NCI-H2171 treated with DMSO at 0.1 percent for 48 hours (cell line): ENCODE results near the gene DCDC1.
A peak's percentile ranks its signal among the peaks of the same experiment; 100 is the strongest.

Experiments
- DNase-seq: peaks from one replicate; lab custom pipeline; 2025; lab: John Stamatoyannopoulos, UW

Gene DCDC1

GRCh38 chr11:31369348-31370329 is at the start of gene DCDC1, which contains the start of gene DNAJC24:
Gene DCDC1 (minus strand): TSS chr11:31369739. CDS start chr11:31328280, 41,459 bp downstream.
Gene DNAJC24 (plus strand): TSS chr11:31369860. CDS start chr11:31370749, 889 bp downstream.
- peak; percentile 100 for DNase-seq

GRCh38 chr11:31419138-31419537 is 49.6 kb upstream of the DCDC1 start:
- DNase-seq = no peak

- no peak for DNase-seq
Observed at GRCh38 chr11:31417816-31418215, 48.3 kb upstream of the DCDC1 start.

GRCh38 chr11:31417357-31417756 is 47.8 kb upstream of the DCDC1 start:
- DNase-seq = no peak

- no peak for DNase-seq
Observed at GRCh38 chr11:31415435-31415834, 45.9 kb upstream of the DCDC1 start.

- no peak for DNase-seq
Observed at GRCh38 chr11:31414338-31414737, 44.8 kb upstream of the DCDC1 start.

GRCh38 chr11:31412946-31413345 is 43.4 kb upstream of the DCDC1 start:
- no peak for DNase-seq

- no peak for DNase-seq
Observed at GRCh38 chr11:31408201-31408600, 38.7 kb upstream of the DCDC1 start.

- no peak for DNase-seq
Observed at GRCh38 chr11:31404614-31405013, 35.1 kb upstream of the DCDC1 start.

GRCh38 chr11:31397239-31397834 is 27.8 kb upstream of the DCDC1 start:
- DNase-seq = peak; percentile 74

- DNase-seq = no peak
Observed at GRCh38 chr11:31387379-31387778, 17.8 kb upstream of the DCDC1 start.

GRCh38 chr11:31383116-31383515 is 13.6 kb upstream of the DCDC1 start:
- no peak for DNase-seq

- no peak for DNase-seq
Observed at GRCh38 chr11:31375879-31376278, 6.3 kb upstream of the DCDC1 start.

GRCh38 chr11:31366795-31367194 is 2.7 kb downstream of the DCDC1 start:
- DNase-seq = no peak

- no peak for DNase-seq
Observed at GRCh38 chr11:31361743-31362142, 7.8 kb downstream of the DCDC1 start.

- no peak for DNase-seq
Observed at GRCh38 chr11:31355817-31356216, 13.7 kb downstream of the DCDC1 start.

GRCh38 chr11:31355131-31355530 is 14.4 kb downstream of the DCDC1 start:
- DNase-seq = peak; percentile 96

- no peak for DNase-seq
Observed at GRCh38 chr11:31351168-31351567, 18.4 kb downstream of the DCDC1 start.

GRCh38 chr11:31340903-31341572 is 28.5 kb downstream of the DCDC1 start:
- no peak for DNase-seq

GRCh38 chr11:31337806-31338205 is 31.7 kb downstream of the DCDC1 start:
- DNase-seq = no peak

GRCh38 chr11:31328697-31329096 is 40.8 kb downstream of the DCDC1 start:
- DNase-seq = no peak

- DNase-seq = no peak
Observed at GRCh38 chr11:31327417-31327816, 42.1 kb downstream of the DCDC1 start.
